CD4-positive, alpha-beta T cell treated with Interleukin-1 beta for 1 hour (primary cell): ENCODE measurements around the gene GIMAP6.
"Not testable (repeated sequence)": the region's sequence is repeated elsewhere in the genome, so short reads cannot be mapped to it uniquely, and the experiment has no call there.

Experiments
- DNase-seq, 2 donors: peaks; one replicate each; pipeline ENCODE4 v3.0.0-alpha.2; 2020 to 2022

Gene GIMAP6

GRCh38 chr7:150631866-150632864 lies at the start of gene GIMAP6:
GIMAP6 (minus strand) TSS chr7:150632385; CDS start chr7:150630142, 2,243 bp downstream.
- DNase-seq = peak; percentile 43 to 50

GRCh38 chr7:150680364-150680763 lies 48.2 kb upstream of the GIMAP6 start:
- DNase-seq = not testable (repeated sequence)

- DNase-seq = not testable (repeated sequence)
Observed at GRCh38 chr7:150678601-150679000, 46.4 kb upstream of the GIMAP6 start.

DNA sequence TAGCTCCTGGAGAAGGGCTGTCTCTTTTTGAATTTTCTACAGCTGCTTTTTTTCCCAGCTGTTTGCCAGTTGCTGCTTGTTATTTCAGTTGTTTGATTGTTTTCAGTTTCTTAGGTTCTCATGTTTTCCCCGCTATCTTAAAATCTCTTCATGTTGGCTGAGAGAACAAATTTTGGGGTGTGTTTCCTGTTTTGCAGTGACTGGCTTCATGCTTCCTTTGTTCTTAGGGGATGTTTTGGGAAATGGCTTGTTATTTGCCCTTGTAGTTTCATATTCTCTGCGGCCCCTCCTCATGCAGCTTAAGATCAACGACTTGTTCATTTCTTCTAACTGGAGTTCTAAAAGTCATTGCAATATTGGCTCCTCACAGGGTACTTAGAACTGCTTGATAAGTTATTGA lies 44.7 kb upstream of the GIMAP6 start:
- peak; percentile 47 to 72 for DNase-seq

DNA sequence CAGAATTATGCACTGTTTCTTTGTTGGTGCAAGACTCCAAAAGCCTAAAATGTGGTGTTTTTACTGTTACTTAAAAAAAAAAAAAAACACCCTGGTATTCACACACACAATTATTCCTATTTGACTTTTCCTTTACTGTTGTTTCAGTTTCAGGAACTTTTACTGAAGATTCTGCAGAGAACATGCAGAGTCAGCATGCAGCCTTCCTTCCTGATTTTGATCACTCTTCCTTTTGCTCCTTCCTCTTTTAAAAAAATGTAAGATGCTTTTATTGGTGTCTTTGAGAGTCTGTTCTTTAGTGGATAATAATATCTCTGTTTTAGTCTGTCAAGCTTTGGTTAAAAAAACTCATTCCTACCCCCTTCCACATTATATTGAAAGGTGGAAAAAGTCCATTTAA lies 44.1 kb upstream of the GIMAP6 start:
- not testable (repeated sequence) for DNase-seq

GRCh38 chr7:150675714-150676113 lies 43.5 kb upstream of the GIMAP6 start:
- DNase-seq = no peak

DNA sequence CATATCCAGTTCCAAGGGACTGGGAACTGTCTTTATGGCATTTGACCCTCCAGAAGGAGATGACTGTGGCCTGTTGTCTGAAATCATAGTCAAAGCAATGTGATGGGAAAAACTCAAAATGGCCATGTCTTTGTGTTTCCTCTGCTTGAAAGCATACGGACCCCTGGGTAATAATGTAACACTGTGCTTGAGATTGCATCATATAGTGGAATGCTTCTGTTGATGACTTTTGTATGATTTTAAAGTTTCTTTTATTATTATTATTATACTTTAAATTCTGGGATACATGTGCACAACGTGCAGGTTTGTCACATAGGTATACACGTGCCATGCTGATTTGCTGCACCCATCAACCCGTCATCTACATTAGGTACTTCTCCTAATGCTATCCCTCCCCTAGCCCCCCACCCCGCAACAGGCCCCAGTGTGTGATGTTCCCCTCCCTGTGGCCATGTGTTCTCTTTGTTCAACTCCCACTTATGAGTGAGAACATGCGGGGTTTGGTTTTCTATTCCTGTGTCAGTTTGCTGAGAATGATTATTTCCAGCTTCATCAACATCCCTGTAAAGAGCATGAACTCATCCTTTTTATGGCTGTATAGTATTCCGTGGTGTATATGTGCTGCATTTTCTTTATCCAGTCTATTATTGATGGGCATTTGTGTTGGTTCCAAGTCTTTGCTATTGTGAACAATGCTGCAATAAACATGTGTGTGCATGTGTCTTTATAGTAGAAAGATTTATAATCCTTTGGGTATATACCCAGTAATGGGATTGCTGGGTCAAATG lies 39.8 kb upstream of the GIMAP6 start:
- not testable (repeated sequence) for DNase-seq

GRCh38 chr7:150668977-150669376 lies 36.8 kb upstream of the GIMAP6 start:
- DNase-seq = no peak

DNA sequence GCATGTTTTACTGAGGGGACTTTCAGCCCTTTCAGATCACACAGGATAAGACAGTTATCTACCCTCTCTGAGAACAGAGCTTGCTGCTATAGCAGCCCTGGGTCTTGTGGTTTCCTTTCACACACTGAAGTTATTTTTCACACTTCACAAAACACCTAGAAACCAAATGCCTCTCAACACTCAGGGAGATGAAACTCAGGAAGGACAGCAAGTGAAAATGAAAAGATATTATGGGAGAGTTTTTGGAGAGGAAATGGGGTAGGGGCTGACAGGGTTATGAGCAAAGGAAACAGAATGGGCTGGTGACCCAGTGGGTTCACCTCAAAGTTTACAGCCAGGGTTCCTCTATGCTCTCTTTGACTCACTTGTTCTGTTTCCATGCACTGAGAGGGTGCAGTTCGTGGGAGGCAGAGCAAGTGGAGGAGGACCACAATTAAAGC lies 36.3 kb upstream of the GIMAP6 start:
- peak; percentile 60 to 81 for DNase-seq

DNA sequence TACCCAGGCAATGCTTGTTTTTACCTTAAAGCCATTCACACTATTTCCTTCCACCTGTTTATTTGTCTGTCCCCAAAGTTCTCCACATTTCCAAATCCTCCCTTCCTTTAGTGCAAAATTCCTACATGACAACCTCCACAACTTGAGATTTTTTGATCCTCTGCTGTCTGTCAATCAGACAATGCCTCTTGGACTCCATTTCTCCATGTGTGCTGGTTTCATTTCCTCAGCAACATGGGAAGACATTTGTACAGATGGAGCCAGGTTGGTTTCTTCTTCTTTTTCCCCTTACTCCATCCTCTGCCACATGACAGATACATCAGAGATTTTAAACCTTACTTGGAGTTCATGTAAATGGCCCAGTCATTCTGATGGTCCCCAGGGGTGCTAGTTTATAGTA lies 34.2 kb upstream of the GIMAP6 start:
- DNase-seq = no peak

GRCh38 chr7:150665896-150666295 lies 33.7 kb upstream of the GIMAP6 start:
- DNase-seq = peak; percentile 40 to 59

GRCh38 chr7:150665089-150665748 lies 33.0 kb upstream of the GIMAP6 start:
- DNase-seq = no peak

GRCh38 chr7:150663802-150664494 lies 31.8 kb upstream of the GIMAP6 start:
- peak; percentile 39 to 58 for DNase-seq

GRCh38 chr7:150662821-150663220 lies 30.6 kb upstream of the GIMAP6 start:
- not testable (repeated sequence) for DNase-seq

DNA sequence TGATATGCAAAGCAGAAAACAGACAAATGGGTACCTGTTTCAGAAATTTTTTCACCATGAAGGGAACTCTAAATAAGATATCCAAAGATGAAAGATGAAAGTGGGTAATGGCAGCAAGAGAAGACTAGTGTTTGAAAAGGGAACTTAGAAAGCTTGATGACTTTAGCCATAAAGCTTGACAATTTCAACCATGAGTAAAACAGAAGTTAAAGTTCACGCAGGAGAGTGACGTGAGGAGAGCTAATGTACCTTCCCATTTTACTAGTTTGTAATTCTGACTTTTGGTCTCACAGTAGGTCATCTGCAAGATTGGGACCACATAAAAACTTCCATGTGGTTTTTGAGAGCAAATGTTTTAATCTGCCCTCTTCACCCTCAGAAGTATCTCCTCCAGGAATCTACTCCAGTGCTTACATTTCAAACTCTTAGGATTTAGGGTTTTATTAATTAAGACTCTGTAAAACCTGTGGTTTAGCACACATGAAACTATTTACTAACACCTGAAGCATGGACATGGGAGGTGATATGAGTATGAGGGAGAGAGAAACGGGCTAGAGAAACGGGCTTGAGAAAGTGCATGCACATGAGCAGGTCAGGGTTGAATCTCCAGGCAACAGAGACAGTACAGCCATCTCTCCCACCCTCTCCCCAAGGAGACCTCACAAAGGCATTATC lies 28.9 kb upstream of the GIMAP6 start:
- no peak for DNase-seq

GRCh38 chr7:150657526-150657925 lies 25.3 kb upstream of the GIMAP6 start:
- no peak for DNase-seq

GRCh38 chr7:150656047-150656446 lies 23.9 kb upstream of the GIMAP6 start:
- no peak for DNase-seq

DNA sequence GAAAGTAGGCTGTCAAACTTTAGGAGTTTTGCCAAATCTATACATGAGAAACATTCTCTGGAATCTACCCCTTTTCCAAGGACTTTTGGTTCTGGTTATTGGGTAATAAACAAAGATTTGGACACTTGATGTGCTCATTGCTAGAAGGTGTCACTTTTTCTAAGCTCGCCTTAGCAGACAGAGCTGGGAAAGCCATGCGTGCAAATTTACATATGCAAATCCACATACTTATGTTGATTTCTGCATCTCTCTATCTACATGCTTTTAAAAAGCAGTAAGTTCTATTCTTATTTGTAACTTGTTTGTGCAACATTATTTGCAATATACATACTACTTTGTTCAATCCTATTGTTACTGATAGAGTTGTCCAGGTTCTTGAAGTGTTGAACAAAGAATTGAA lies 22.5 kb upstream of the GIMAP6 start:
- no peak for DNase-seq

- DNase-seq = no peak
Observed at GRCh38 chr7:150649080-150649385, 16.8 kb upstream of the GIMAP6 start.

DNA sequence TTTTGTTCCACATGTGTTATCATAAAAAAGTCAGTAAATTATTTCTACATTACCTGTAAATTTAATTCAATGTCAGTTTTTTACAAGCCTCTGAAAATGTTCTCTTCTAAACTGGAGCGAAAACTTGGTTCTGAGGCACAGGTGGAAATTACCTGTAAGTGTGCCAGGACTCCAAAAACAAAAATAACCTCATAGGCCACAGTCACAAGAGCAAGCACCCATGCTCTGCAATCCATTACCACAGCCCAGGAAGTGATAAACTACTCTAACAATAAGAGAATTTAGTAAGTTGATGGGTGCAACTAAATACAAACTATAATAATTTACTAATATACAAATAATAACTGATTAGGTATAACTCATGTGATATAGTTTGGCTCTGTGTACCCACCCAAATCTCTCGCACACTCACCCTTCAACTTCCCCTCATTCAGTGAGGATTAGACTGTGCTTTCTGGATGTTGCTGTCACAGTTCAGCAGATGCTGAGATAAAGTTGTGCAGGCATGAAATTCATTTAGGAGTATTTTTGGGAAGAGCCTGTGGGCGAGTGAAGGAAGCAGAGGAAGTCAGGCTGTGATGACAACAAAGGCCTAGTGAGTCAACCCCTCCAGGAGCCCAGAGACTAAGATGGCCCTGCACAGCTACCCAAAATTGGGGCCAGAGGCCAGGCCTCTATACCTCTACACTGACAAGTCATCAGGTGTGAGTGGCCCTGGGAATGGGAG lies 16.3 kb upstream of the GIMAP6 start:
- DNase-seq = peak in 1 of 2 donors; percentile 50
